ENCODE measurements around the gene PDSS2. TPM values are rescaled to one million over a fixed set of nuclear protein-coding genes. Genes with fewer than 3 reads are reported as not detected.

PDSS2 gene
- polyA plus RNA-seq, 1 donor (not counting 4 experiments of a cell fraction or from before 2014, with no cell fraction given), result 12.5 TPM

DNA sequence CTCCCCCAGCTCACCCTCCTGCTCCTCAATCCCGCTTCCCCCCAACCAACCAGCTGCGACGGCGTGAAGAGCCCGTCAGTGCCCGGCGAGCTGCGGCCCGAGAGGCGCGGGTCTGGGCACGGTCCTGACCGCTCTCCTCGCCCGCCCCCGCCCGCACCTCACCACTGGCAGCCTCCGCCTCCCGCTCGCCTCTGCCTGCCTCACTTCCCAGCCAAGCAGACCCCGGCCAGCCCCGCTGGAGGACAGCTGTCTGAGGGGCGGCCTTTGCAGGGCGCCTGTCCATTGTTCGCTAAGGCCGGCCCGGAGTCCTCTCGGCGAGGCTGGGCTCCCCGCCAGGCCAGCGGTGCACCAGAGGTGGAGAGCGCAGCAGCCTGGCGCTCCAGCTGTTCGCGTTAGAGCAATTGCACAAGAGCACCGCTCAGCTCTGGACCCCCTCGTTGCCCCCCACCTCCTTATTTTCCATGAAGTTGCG, 31.8 kb upstream of the PDSS2 start:
- Histone ChIP-seq H3K9me3 (ENCODE audit: control insufficient read depth, low read depth, low read length) (no peaks in the 10 kb centered on the region), H3K27me3 (ENCODE audit: control insufficient read depth, extremely low read depth, insufficient read depth, low read length) (peaks cover 67% of the 10 kb centered on the region), H3K36me3 (ENCODE audit: control insufficient read depth in 2 of 2, extremely low read depth in 1 of 2, insufficient read depth in 2 of 2, low read length in 2 of 2) (no peaks in the 10 kb centered on the region), H3K4me2 (ENCODE audit: control insufficient read depth, extremely low read depth, insufficient read depth, low read depth, low read length) (peak overlapping the region; percentile 76), H2AFZ (ENCODE audit: control insufficient read depth, low read length) (no peak overlapping the region), H3K79me2 (ENCODE audit: control insufficient read depth, insufficient read depth, low read length) (no peaks in the 10 kb centered on the region), H3K9me1 (ENCODE audit: control insufficient read depth, extremely low read depth, insufficient read depth, low read length) (no peaks in the 10 kb centered on the region), H4K20me1 (ENCODE audit: control insufficient read depth, extremely low read depth, insufficient read depth, low read length) (no peaks in the 10 kb centered on the region), H3K27ac (ENCODE audit: control insufficient read depth, insufficient read depth, low read length) (no peak overlapping the region), H3K9ac (ENCODE audit: control insufficient read depth, extremely low read depth, insufficient read depth, low read length) (no peak overlapping the region), H3K4me3 (ENCODE audit: control insufficient read depth in 2 of 3, extremely low read depth in 1 of 3, insufficient read depth in 2 of 3, low read depth in 1 of 3, low read length in 3 of 3) (peak overlapping the region in 1 of 3 experiments; percentile 69), H3K4me1 (ENCODE audit: control insufficient read depth, extremely low read depth, insufficient read depth, low read length) (peaks cover 7% of the 10 kb centered on the region)
- TF ChIP-seq EZH2 (IDR thresholded peaks at IDR 0.05; ENCODE audit: low read length), result no peak
- TF ChIP-seq, protein P1, sequence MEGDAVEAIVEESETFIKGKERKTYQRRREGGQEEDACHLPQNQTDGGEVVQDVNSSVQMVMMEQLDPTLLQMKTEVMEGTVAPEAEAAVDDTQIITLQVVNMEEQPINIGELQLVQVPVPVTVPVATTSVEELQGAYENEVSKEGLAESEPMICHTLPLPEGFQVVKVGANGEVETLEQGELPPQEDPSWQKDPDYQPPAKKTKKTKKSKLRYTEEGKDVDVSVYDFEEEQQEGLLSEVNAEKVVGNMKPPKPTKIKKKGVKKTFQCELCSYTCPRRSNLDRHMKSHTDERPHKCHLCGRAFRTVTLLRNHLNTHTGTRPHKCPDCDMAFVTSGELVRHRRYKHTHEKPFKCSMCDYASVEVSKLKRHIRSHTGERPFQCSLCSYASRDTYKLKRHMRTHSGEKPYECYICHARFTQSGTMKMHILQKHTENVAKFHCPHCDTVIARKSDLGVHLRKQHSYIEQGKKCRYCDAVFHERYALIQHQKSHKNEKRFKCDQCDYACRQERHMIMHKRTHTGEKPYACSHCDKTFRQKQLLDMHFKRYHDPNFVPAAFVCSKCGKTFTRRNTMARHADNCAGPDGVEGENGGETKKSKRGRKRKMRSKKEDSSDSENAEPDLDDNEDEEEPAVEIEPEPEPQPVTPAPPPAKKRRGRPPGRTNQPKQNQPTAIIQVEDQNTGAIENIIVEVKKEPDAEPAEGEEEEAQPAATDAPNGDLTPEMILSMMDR (optimal IDR thresholded peaks at IDR 0.05 in 1 of 3, IDR thresholded peaks at IDR 0.05 in 1 of 3, conservative IDR thresholded peaks at IDR 0.05 in 1 of 3; ENCODE audit: extremely low read depth in 1 of 3, insufficient read depth in 2 of 3, low read length in 3 of 3), result no peak
- dilution Hi-C loops (cut with MboI; ENCODE audit: extremely low pct_ligation_motif_present, low sequenced_read_pairs), result no loop called here
- DNase-seq (ENCODE audit: low read depth, low spot score) (no peak), FAIRE-seq (no peak)

DNA sequence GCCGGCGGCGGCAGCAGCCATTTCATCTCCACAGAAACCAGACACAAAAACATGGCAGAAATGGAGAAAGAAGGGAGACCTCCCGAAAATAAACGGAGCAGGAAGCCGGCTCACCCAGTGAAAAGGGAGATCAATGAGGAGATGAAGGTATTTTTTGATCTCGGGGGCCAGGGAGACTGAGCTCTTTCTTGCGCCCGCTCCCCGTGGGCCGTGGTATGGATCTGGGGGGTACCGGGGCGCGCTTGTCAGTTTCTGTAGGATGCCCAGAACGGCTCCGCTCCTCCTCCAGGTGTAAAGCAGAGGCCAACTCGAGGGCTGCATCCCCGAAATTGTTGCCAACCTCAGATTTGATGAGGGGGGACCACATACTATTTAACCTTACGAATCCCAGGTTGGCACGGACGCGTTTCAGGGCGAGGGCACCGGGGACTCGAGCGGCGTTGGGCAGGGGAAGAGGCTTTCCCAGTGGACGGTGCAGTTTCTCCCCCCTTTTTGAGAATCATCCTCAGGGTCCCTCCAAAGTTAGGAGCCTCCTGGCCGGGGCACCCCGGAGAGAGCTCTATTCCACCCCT, 31.3 kb upstream of the PDSS2 start:
- Histone ChIP-seq H3K4me2 (ENCODE audit: control insufficient read depth, extremely low read depth, insufficient read depth, low read depth, low read length) (peak overlapping the region; percentile 76), H3K27ac (ENCODE audit: control insufficient read depth, insufficient read depth, low read length) (no peak overlapping the region), H4K20me1 (ENCODE audit: control insufficient read depth, extremely low read depth, insufficient read depth, low read length) (no peaks in the 10 kb centered on the region), H3K9me1 (ENCODE audit: control insufficient read depth, extremely low read depth, insufficient read depth, low read length) (no peaks in the 10 kb centered on the region), H3K36me3 (ENCODE audit: control insufficient read depth in 2 of 2, extremely low read depth in 1 of 2, insufficient read depth in 2 of 2, low read length in 2 of 2) (no peaks in the 10 kb centered on the region), H3K79me2 (ENCODE audit: control insufficient read depth, insufficient read depth, low read length) (no peaks in the 10 kb centered on the region), H3K27me3 (ENCODE audit: control insufficient read depth, extremely low read depth, insufficient read depth, low read length) (peaks cover 73% of the 10 kb centered on the region), H2AFZ (ENCODE audit: control insufficient read depth, low read length) (peak overlapping the region; percentile 29), H3K4me3 (ENCODE audit: control insufficient read depth in 2 of 3, extremely low read depth in 1 of 3, insufficient read depth in 2 of 3, low read depth in 1 of 3, low read length in 3 of 3) (peak overlapping the region; percentile 13 to 72 (median 69)), H3K9ac (ENCODE audit: control insufficient read depth, extremely low read depth, insufficient read depth, low read length) (no peak overlapping the region), H3K9me3 (ENCODE audit: control insufficient read depth, low read depth, low read length) (no peaks in the 10 kb centered on the region), H3K4me1 (ENCODE audit: control insufficient read depth, extremely low read depth, insufficient read depth, low read length) (peaks cover 7% of the 10 kb centered on the region)
- DNase-seq (ENCODE audit: low read depth, low spot score), result no peak
- dilution Hi-C loops (cut with MboI; ENCODE audit: extremely low pct_ligation_motif_present, low sequenced_read_pairs), result no loop called here
- FAIRE-seq, result no peak
- TF ChIP-seq, protein P1 (optimal IDR thresholded peaks at IDR 0.05 in 1 of 3, IDR thresholded peaks at IDR 0.05 in 1 of 3, conservative IDR thresholded peaks at IDR 0.05 in 1 of 3; ENCODE audit: extremely low read depth in 1 of 3, insufficient read depth in 2 of 3, low read length in 3 of 3), result no peak
- peak; percentile 94 for TF ChIP-seq EZH2 (IDR thresholded peaks at IDR 0.05; ENCODE audit: low read length)

All from keratinocyte (primary cell).